ENCODE results near the gene RGS7.

RGS7 gene

DNA sequence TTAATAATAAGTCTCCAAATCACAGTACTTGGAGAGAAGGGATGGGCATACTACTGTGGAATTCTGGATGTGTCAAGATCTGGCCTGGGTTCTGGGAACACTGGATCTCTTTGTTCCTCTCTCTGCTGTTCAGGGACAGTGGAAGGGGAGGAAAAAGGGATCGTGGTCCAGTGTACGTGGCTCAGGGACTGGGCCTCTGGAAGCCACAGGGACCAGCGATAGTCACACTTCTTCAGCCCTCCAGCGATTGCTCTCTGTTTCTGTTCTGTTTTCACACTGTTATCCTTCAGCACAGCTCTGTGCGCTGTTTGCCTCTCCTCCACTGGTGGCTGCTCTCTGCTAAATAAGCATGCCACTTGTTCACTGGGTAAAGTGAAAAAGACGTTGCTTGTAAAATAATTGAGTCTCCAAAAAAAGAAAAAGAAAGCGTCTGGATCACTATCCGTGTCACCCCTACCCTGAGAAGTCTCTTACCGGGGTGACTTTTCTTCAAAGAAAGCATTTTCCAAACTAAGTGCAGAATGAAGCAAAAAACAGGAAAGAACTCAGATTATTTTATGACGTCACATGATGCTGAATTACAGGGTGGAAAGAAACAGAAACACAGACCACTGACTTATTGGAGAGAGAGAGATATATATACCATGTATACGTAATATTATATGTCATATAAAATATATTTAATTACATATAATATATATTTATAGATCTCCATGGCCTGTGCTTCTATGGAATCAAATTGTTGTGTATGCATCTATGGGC, 279.4 kb downstream of the RGS7 start:
- no peak for DNase-seq (ENCODE audit: low spot score)

DNA sequence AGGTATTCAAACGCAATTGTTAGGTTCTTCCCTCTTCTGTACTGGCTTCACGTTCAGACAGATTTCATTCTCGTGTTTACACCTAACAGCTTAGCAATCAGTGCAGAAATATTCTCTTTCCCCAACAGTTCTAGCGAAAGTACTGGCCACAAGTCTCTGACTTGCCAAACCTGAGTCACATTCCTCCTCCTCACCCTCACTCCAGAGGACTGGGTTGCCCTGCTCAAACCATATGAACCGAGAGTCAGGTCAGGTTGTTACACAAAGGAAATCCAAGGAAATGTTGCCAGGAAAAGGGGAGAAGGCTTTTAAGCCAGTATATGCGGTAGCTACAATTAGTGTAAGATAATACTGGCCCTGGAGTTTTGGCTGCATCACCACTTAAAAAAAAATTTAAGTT, 282.5 kb downstream of the RGS7 start:
- no peak for DNase-seq (ENCODE audit: low spot score)

DNA sequence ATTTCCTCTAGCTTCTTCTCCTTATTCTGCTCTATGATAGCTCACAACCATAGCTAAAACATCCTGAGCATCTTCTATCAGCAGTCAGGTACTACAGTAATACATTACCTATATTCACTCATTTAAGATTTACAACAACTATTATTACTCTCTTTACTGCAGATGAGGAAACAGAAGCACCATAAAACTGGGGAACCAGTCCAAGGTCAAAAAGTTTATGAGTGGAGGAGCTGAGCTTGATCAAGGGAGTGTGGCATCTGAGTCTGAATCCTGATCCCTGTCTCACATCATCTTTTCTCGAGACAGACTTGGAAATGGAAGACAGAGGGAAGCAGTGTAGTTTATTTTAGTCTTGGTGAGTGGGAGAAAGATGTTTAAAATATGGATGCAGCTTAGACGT, 288.6 kb downstream of the RGS7 start:
- no peak for DNase-seq (ENCODE audit: low spot score)

DNA sequence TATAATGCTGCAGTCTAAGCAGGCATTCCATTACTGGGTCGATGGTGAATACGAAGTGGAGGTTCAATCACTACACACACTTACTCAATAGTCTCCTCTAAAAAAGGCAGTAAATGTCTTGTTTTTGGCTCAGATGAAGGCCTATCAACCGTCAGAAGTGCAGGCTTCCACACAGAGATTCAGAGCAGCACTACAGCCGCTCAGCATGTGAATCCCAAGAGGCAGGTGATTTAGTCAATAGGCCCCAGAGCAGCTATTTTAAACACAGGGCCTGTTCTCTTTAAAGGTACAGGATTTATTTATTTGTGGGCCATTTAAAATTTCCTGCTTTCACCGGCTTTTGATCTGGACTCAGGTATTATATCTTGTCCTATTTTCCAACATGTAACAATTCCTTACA, 293.7 kb downstream of the RGS7 start:
- DNase-seq (ENCODE audit: low spot score), result no peak

DNA sequence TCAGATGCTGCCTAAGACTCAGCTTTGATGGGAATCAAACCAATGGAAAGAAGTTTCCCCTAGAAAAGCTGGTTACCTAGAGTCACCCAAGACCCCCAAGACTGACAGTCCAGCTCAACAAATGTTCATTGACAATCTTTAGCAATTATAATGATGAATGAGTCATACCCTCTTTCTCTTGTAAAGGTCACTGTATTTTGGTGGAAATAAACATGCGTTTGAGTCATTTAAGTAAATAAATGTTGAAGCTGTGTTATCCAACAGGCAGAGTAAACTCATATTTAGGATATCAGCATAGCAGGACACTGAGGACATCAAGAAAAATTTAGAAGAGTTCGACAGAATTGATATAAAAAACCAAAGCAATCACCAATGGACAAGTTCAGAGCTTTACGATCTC, 295.9 kb downstream of the RGS7 start:
- DNase-seq (ENCODE audit: low spot score), result no peak

DNA sequence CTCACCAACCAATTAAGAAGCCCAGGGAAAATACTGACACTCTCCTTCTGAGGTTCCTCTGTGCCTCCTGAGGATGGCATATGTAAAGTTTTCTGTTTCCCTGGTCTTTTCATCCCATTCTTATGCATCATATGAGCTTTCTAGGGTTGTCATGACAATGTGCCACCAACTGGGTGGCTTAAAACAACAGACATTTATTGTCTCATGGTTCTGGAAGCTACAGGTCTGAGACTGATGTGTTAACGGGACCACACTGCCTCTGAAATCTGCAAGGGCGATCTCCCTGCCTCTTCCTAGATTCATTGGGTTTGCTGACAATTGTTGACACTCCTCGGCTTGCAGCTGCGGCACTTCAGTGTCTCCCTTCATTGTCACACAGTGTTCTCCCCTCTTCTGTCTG, 308.4 kb downstream of the RGS7 start:
- DNase-seq (ENCODE audit: low spot score), result no peak

DNA sequence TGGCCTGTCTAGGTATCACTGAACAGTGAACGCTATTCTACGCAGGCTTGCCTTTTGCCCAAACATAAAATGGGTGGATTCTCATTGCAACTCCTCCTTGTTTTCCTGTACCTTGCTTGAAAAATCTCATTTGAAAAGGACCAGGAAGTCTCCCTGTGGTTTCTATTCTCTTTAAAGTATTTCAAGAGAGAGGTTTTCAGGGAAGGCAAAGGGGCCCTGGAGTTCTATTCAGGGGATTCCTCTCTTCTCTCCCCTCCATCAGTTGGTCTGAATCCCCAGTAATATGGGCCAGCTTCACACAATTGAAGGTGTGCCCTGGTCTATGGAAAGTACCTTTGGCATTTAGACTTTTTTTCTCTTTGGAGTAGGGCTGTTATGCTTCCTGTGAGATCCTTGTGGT, 311.3 kb downstream of the RGS7 start:
- DNase-seq (ENCODE audit: low spot score), result no peak

DNA sequence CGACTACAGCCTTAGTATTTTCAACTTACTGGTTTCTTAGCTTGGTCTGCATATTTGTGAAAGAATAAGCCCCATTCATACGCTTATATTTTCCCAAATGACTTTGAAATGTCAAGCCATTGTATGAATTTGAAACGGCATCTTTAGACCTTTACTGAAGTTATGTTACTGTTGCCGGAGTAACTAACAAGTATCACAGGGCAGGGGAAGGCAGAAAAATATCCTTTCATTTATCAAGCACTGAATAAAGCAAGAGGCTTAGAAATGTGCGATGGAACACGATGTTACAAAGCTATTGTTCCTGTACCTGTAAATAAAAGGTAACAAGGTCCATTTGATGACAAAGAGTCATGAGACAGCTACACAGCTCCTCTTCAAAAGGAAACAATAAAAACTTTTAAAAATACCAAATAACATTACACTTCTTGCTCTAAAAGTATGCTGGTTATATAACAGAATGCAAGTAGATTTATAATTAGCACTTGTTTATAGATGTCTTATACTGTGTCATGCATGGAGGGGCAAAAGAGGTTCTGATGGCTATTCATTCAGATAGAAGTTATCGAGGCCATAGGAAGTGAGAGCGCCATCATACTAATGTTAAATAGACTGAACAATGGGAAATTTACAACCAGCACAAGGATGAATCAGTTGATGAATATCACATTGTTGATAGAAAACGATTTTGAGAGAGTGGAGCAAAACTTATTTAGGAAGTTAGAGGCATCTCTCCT, 322.6 kb downstream of the RGS7 start:
- no peak for DNase-seq (ENCODE audit: low spot score)

DNA sequence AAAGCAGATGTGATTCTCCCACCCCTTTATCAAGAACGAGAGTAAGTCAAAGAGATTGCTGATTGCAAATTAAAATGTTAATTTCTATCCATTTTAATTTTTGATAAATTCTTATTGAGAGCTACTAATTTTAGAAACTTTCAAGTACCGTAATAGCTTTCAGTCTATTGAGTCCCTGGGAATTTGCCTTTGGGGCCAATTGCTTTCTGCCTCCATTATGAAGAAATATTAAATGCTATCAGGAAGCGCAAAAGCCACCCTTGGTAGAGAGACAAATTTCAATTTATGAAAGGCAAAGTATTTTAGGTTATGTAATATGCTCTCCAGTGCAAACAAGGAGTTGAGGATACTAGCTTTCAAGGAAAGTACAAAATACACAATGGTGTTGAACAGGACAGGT, 332.2 kb downstream of the RGS7 start:
- no peak for DNase-seq (ENCODE audit: low spot score)

DNA sequence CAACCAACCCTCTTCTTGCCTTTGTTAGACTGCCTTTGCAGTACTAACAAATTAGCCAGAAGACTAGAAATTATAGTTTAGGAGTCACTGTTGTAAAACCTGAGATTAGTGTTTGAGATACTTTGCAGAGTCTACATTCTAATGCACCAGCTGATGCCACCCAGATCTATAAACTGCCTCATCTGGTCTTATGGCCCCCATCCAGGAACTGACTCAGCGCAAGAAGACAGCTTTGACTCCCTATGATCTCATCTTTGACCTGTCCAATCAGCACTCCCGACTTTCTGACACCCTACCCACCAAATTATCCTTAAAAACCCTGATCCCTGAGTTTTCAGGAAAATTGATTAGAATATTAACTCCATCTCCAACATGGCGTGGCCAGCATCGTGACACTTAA, 334.6 kb downstream of the RGS7 start:
- no peak for DNase-seq (ENCODE audit: low spot score)

DNA sequence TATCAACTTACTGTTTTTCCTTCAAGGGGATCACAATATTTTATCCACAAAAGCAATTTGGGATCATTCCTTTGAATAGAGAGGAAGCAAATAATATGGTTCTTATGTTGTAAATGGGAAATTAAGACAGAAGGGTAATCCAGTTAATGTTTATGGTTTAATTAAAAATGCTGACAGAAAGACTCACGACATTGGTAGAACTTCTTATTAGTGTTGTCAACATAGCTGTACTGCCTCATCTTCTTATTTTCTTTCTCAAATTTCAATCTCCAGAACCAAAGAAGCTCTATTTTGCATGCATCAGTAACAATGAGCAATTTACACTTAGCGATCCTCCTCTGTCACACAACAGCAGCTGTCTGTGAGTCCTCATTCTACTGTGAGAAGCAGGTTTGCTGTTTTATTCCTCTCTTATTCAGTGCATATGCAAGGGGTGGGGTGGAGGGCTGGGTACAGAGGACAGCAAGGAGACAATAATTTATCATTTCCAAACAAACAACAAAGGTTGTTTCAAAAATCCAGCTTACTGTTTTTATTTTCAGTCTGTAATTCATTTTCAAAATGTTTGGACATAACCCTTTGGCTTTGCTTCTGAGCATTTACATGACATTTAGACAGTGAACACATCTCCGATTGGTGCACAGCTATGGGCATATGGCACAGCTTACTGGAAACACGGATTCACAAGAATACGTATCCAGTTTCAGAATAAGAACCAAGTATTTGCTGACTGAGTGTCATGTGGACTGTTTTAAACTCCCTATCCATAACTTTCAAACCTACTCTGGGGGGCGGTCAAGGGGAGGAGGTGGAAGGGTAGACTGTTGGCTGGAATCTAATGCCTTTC, 335.9 kb downstream of the RGS7 start:
- DNase-seq (ENCODE audit: low spot score), result no peak

DNA sequence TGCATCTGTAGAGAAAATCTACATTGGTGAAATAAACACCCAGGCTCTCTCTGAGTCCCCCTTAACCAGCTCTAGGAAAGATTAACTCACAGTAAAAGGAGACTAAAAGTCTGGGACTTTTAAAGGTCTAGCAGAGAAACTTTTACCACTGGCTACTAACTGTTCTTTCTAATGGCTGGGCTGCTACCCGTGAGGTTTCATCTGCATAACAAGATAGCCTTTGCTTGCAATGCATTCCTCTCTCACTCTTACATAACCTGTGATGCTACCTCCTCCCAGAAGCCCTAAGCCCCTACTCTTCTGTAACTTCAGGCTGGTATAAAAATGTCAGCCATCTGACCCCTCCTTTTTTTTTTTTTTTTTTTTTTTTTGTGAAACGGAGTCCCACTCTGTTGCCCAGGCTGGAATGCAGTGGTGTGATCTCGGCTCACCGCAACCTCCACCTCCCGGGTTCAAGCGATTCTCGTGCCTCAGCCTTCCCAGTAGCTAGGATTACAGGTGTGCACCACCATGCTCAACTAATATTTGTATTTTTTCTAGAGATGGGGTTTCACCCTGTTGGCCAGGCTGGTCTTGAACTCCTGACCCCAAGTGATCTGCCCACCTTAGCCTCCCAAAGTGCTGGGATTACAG, 344.2 kb downstream of the RGS7 start:
- no peak for DNase-seq (ENCODE audit: low spot score)

DNA sequence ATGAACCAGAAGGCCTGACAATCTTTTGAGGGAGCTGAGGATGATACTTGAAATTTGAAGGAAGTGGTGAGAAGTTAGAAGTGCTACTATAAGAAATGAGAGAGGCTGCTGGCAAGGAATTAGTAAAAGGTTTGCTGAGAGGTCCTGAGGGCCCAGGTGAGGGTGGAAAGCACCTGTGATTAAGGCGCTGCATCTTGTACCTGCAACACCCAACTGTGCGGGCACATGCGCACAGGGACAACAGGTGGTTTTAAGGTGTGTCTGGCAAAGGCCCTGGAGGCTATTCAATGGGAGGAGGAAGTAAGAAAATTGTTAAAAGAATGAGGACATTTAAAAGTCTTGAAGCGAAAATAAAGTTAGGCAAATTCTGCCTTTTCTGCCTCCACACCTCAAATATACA, 349.3 kb downstream of the RGS7 start:
- no peak for DNase-seq (ENCODE audit: low spot score)

DNA sequence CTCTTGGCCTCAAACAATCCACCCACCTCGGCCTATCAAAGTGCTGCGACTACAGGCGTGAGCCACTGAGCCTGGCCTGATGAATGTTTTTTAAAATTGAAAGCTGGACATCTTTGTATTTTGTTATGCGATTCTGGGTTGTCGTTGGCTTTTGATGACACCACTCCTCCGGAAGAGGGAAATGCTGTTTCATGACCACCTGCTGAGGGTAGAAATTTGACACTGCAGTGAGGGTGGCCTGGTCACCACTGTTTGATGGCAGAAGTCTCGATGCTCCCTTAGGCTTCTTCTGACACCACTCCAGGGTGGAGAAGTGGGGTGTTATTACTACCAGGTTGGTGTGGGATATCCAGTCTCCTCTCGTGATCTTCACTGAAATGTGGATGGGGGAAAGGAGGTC, 357.2 kb downstream of the RGS7 start:
- no peak for DNase-seq (ENCODE audit: low spot score)

DNA sequence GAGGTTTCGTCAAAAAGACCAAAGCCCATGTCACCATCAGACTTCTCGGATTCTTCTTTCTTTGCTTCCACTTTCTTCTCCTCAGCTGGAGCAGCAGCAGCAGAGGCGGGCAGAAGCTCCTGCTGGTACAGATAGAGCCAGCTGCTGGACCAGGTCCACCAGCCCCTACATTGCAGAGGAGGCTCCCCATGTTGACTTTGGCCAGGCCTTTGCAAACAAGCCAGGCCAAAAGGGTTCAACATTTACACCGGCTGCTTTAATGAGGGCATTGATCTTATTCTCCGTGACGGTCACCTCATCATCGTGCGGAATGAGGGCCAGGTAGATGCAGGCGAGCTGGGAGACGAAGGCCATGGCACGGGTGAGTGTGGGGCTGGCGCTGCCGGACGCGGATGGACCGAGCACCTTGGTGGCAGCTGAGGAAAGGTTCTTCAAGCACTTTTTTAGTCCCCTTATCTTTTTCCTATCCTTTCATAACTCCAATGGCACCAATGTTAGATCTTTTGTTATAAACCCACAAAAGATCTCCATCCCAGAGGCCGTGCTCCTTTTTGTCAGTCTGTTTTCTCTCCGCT, 358.5 kb downstream of the RGS7 start:
- no peak for DNase-seq (ENCODE audit: low spot score)

DNA sequence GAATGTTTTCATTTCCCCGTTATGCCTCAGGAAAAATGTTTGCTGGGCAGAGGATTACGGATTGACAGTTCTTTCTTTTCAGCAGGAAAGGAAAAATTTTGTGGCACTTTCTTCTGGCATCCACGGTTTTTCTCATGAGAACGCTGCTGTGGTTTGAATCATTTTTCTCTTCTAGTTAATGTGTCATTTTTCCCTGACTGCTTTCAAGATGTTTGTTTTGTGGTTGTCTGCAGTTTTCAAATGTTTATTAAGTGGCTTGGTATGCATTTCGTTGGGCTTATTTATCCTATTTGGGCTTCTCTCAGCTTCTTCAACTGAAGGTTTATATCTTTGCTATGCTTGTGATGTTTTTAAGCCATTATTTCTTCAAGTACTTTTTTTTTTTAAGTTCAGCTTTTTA, 359.0 kb downstream of the RGS7 start:
- no peak for DNase-seq (ENCODE audit: low spot score)

DNA sequence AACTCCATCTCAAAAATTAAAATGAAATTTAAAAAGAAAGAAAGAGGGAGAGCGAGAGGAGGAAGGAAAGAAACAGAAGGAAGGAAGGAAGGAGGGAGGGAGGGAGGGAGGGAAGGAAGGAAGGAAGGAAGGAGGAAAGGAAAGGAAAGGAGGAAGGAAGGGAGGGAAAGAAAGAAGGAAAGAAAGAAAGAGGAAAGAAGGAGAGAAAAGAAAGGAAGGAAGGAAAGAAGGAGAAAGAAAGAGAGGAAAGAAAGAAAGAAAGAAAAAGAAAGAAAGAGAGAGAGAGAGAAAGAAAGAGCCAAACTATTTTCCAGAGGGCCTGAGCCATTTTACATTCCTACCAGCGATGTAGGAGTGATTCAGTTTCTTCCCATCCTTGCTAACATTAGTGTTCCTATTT, 364.0 kb downstream of the RGS7 start:
- no peak for DNase-seq (ENCODE audit: low spot score)

DNA sequence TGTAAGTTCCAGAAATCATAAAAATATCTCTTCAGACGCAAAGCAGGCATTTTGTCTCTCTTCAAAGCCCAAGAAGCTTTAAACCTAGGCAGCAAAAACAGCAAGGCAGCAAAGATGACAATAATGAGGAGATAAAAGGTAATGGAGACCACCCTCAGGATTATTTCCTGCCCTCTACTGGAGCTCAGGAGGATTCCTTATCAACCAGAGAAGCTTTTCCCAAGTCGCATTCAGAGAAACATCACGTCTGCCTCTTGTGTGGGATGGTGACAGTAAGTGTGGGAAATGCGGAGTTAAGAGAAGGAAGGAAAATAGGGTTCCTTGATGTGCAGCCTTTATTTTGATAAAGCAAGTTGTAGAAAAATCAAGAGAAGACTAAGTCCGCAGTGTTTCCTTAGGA, 365.8 kb downstream of the RGS7 start:
- DNase-seq (ENCODE audit: low spot score), result no peak

DNA sequence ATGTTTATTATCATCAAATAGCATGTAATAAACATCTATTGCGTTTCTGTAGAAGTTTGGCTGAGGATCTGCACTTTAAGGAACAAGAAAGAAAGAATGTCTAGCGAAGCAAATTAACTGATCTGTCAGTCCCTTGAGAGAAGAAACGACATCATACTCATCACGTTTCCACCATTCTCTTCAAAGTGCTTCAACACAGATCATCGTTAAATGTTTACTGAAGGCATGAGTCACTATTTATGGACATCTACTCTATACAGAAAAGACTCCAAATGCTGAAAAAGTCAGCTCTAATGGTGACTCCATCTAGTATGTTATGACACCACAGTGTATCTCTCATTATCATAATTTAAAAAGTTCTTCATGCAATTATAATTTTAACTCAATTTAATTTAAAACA, 369.1 kb downstream of the RGS7 start:
- DNase-seq (ENCODE audit: low spot score), result no peak

DNA sequence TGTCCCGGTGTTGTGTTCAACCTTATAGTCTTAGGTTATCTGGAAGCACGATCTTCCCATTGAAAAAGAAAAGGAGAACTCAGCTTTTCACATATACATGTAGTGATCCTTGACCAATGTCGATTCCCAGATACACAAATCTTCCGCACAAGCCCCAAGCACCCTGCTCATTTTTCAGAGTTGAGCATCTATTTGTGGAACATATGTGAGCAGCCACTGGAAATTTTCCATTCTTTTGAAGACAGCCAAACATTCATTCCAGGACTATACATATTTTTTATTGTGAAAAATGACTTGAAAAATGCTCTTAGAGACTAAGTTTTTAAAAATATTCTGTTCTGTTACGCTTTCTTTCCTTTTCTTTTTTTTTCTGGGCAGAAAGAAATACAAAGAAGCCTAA, 371.9 kb downstream of the RGS7 start:
- no peak for DNase-seq (ENCODE audit: low spot score)

DNA sequence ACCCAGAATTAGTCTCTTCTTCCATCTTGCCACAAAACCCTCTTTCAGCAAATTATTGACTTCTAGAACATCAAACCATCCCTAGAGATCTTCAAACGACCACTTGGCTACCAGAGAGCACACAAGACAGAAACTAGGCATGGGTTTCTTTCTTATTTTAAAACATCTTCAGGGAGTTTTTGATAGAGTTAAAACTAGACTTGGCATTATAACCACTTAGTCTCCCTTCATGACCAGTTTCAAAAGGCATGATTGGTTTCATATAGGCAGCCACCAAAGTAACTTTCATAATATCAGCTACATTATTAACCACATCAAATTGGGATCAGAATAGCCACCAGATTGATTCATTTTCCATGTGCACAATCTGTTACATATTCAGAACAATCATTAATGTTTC, 376.7 kb downstream of the RGS7 start:
- DNase-seq (ENCODE audit: low spot score), result no peak

DNA sequence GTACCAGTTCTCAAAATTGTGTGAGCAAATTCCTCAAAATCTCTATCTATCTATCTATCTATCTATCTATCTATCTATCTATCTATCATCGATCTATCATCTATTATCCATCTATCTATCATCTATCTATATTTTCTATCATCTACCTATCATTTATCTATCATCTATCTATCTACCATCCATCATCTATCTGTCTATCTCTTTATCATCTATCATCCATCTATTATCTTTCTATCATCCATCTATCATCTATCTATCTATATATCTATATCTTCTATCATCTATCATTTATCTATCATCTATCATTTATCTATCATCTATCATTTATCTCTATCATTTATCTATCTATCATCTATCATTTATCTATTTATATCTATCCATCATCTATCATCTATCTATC, 380.3 kb downstream of the RGS7 start:
- no peak for DNase-seq (ENCODE audit: low spot score)
